ENCODE results near the gene DHRS7.

DHRS7 gene

GRCh38 chr14:60165547-60165876 lies 314 bp upstream of the DHRS7 start:
- H3K4me3 ChIP-seq (ENCODE audit: control insufficient read depth, low read depth, low read length) = peak overlapping the region; percentile 40
- TF ChIP-seq CTCF (conservative IDR thresholded peaks at IDR 0.05; ENCODE audit: control insufficient read depth, insufficient read depth, low read depth, low read length) = no peak
- no peak for DNase-seq (ENCODE audit: low read depth)

- DNase-seq (ENCODE audit: low read depth) = no peak
- H3K4me3 ChIP-seq (ENCODE audit: control insufficient read depth, low read depth, low read length) = peak overlapping the region; percentile 82
- no peak for TF ChIP-seq CTCF (conservative IDR thresholded peaks at IDR 0.05; ENCODE audit: control insufficient read depth, insufficient read depth, low read depth, low read length)
Observed at GRCh38 chr14:60164404-60164711, 840 bp downstream of the DHRS7 start.

- TF ChIP-seq CTCF (conservative IDR thresholded peaks at IDR 0.05; ENCODE audit: control insufficient read depth, insufficient read depth, low read depth, low read length) = no peak
- DNase-seq (ENCODE audit: low read depth) = no peak
- no peak overlapping the region for H3K4me3 ChIP-seq (ENCODE audit: control insufficient read depth, low read depth, low read length)
Observed at GRCh38 chr14:60163693-60164092, 1.5 kb downstream of the DHRS7 start.

GRCh38 chr14:60161196-60162107 lies 3.7 kb downstream of the DHRS7 start:
- no peak for TF ChIP-seq CTCF (conservative IDR thresholded peaks at IDR 0.05; ENCODE audit: control insufficient read depth, insufficient read depth, low read depth, low read length)
- DNase-seq (ENCODE audit: low read depth) = peak; percentile 69

GRCh38 chr14:60160422-60160821 lies 4.8 kb downstream of the DHRS7 start:
- TF ChIP-seq CTCF (conservative IDR thresholded peaks at IDR 0.05; ENCODE audit: control insufficient read depth, insufficient read depth, low read depth, low read length) = no peak
- no peak overlapping the region for H3K4me3 ChIP-seq (ENCODE audit: control insufficient read depth, low read depth, low read length)
- DNase-seq (ENCODE audit: low read depth) = no peak

More at GRCh38 chr14:60161196-60162107, 3.7 kb downstream of the DHRS7 start:
- H3K4me3 ChIP-seq (ENCODE audit: control insufficient read depth, low read depth, low read length) = no peak overlapping the region

- DNase-seq (ENCODE audit: low read depth) = no peak
- TF ChIP-seq CTCF (conservative IDR thresholded peaks at IDR 0.05; ENCODE audit: control insufficient read depth, insufficient read depth, low read depth, low read length) = no peak
- no peak overlapping the region for H3K4me3 ChIP-seq (ENCODE audit: control insufficient read depth, low read depth, low read length)
Observed at GRCh38 chr14:60154671-60155070, 10.5 kb downstream of the DHRS7 start.
